HG02642 (cell line): Measurements from ENCODE around the gene PGM5.
"Not testable (repeated sequence)": the region's sequence is repeated elsewhere in the genome, so short reads cannot be mapped to it uniquely, and the experiment has no call there.

ENCODE experiments used
- ATAC-seq: cut with Tn5 transposase; IDR thresholded peaks from one replicate; pipeline ENCODE4 v1.9.1; 2021; ENCODE audit warnings: mild to moderate bottlenecking; ENCODE audit not compliant: unreplicated experiment, poor library complexity

PGM5 gene

DNA sequence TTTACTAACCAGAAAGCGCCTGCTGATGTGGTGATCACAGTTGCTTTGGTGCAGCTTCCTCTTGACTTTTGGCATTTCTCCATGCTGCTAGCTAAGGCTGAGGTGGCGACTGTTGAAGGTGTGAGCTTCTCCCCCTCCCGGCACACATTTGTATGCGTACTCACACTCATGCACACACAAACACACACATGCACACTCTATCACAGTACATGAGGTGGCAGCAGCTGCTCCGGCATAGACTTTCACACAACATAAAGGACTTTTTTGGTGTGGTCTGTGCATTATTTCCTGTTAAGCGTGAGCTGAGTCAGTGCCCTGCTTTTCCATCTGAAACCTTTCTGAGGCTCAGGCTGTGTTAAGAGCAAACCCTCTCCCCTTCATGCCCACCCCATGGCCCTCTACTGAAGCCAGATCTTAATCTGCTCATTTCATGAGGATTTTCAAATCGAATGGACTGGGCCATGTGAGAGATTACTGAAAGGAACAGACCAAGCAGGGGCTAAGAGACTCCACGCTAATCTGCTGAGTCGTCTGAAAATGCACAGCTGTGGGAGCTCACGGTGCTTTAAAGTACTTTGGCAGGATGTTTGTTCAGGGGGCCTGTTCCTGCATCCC lies 10.6 kb downstream of the PGM5 start:
- ATAC-seq = not testable (repeated sequence)

DNA sequence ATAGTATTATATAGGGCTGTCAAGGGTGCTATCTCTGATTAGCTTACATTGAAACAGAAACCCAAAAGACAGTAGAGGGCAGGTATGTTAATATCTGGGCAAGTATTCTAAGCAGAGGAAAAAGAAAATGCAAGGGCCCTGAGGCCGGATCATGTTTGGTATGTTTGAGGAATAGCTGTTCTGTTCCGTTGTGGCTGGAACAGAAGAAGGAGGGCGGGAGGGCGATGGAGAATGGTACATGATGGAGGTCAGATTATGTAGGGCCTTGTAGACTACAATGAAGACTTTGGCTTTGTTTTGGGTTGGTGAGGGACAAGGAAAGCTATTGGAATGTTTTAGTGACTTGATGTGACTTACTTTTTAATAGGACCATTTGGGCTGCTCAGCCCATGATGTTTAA lies 19.4 kb downstream of the PGM5 start:
- not testable (repeated sequence) for ATAC-seq

DNA sequence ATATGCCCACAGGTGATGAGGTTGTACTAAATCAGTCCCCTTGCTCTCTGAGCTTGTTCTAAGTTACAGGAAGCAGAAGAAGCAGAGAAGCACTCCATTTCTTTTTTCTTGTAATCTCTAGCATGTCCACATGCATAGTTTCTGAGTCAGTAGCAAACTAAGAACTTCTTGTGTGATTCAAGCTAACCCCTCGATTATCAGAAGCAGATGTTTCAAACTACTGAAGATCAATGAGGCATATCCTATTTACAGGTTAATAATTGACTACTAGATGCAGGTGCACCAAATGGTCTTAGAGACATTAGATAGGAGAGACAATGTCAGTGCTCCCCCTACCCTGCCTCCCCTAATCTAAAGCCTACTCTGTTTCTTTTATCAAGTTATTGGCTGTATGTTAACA lies 21.3 kb downstream of the PGM5 start:
- peak; percentile 93 for ATAC-seq

DNA sequence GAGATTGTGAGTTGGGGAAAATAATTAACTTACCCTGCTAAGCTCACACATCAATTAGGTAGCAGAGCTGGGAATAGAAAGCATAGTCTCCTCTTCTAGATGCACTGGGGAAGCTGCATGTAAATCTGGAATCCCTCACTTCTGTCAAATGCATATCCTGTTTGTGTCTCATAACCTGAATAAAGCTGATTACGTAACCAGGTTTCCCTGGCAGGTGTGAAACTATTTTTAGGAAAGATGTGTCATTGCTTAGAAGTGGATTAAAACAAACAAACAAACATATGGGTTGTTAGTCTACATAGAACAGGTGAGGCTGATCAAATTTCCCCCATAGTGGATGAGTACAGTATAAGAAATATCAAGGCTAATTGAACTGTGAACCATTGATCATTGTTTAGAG lies 27.5 kb downstream of the PGM5 start:
- not testable (repeated sequence) for ATAC-seq

DNA sequence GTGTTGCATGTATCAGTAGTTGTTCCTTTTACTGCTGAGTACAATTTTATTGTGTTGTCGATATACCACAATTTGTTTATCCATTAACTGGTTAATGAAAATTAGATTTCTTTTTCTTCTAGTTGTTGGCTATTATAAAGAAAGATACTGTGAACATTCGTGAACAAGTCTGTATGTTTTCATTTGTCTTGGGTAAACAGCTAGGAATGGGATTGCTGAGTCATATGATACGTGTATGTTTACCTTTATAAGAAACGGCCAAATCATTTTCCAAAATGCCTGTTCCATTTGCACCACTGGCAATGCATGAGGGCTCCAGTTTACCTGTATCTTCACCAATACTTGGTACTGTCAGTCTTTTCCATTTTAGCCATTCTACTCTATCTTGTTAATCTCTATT lies 33.1 kb downstream of the PGM5 start:
- not testable (repeated sequence) for ATAC-seq

DNA sequence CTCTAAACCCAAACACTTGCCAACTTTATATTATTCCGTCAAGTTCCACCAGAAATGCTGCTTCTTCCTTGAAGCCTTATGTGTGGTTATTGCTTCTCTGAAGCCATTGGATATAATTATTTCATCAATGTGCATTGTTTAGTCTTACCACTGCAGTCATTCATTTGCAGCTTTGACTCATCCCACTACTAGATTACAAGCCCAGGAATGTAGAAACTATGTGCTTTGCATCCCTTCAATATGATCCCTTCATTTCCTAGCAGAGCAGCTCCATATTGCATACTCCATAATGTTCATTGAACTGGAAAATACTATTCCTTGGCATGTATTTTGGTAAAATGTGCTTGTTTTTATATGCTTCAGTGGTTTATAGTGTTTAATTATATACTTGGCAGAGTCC lies 34.3 kb downstream of the PGM5 start:
- not testable (repeated sequence) for ATAC-seq

DNA sequence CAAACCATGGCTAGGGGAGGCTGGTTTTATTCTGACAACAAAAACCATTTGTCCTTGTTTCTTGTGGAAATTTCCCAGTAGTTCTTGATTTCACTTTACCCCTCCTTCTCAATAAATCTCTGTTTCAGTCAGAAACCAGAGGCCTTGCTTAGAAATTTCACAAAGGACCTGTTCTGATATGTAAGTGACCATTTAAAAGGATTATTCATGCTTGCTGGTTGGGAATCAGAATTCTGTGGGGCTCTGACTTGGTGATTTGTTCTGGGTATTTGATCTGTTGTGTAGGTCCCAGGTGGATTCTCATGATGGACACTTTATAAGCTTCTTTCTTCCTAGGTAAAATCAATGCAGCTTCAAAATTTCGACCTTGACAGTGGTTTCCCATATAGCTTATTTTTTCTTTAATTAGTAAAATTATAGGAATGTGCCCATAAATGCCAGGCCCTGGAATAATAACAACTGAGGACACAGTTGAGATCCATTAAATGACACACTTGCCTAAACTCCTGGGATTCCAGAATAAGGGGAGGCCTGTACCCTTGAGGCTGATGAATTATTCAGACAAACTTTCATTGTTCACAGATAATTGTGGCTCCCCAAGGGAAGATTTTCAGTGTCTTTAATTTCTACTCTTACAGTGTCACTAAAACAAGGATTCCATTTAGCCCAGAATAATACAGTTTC lies 40.1 kb downstream of the PGM5 start:
- ATAC-seq = not testable (repeated sequence)

DNA sequence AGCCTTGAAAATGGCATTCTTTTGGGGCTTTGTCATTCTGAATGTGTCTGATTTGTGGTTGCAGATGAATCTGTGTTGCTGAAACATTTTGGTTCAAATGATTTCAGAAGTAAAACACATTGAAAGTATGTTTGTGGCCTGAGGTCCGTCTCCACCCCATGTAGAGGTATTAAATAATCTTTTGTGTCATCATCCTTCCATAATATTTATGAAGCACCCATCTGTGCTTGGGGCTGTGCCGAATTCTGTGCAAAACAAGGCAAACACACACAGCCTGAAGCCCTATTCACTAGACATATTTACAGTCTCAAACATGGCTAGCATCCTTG lies 40.6 kb downstream of the PGM5 start:
- ATAC-seq = not testable (repeated sequence)

DNA sequence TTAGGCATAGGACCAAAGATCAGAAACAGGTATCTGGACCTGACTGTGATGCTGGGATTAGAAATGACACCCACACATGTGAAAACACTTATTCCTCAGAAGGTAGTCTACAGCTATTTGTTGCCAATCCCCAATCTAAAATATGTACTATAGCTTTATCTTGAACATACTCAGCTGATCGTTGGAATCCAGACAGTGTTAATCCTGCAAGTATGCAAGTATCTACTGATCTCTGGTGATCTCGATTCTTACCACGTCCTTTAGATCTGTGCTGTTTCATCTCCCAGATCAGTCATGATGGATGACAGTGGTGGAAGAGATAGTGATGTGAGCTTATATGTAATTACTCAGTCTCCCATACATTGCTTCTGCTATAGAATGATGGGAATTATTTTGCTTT lies 41.4 kb downstream of the PGM5 start:
- not testable (repeated sequence) for ATAC-seq

DNA sequence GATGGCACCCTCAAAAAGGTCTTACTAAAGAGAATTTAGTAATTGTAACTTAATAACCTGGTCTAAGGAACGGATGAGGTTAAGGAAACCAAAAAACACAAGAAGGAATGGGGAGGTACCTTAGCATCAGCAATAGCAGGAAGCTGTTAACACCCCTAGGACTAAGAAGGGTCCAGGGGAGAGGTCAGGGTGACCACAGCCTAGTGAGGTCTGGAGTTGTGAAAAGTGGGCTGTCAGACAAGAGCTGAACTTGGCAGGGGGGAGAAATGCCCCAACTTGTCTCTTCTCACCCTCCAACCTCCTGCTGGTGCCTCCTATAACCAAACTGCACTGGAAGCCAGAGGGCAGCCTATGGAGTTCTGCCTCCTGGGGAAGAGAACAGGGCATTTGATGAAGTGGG lies 41.9 kb downstream of the PGM5 start:
- ATAC-seq = not testable (repeated sequence)

DNA sequence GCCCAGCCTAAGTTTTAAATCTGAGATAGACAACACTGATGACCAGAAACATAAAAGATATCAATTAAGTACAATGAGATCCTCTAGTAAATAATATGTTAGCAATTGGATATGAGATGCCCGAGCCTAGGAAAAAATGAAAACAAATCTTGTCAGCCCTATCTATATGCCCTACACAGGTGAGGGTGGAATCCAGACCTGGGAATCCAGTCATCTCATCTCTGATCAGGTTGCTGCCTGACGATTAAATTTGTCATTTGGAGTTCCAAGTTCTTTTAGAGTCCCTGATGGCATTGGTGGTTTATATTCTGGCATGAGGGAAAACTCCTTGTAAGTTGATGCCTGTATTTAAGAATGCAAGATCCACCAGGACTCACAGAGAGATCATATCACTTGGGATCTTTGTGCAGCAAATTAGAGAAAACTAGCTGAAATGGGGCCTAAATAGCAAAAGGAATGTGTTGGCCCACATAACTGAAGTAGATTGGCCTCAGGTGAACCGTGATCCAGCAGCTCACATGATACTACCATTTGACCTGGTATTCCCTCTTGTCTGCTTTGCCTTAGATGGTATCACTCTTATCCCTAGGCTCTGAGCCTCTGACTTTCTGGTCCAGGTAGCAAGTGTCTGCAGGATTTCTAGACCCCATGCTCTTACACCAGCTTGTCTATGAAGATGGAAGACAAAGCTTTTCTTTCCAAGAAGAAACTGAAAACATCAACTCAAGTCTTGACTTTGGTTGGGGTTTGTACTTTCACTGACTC lies 48.2 kb downstream of the PGM5 start:
- ATAC-seq = not testable (repeated sequence)

DNA sequence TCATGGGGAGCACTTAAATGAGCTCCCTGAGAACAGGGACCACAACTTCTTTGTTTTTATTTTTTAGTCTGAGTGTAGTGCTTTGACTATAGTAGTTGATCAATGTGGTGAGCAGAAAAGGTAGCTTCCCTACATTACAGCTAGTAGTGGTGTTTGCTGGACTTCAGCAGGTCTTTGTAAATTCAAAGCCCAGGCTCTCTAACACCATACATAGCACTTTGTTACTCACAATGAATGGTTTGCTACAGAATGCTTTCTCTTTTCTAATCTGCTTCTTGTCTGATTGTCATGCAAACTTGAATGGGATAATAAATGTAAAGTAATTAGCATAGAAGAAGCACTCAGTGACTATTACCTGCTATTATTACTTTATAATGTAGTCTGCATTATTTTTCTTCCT lies 55.5 kb downstream of the PGM5 start:
- not testable (repeated sequence) for ATAC-seq

DNA sequence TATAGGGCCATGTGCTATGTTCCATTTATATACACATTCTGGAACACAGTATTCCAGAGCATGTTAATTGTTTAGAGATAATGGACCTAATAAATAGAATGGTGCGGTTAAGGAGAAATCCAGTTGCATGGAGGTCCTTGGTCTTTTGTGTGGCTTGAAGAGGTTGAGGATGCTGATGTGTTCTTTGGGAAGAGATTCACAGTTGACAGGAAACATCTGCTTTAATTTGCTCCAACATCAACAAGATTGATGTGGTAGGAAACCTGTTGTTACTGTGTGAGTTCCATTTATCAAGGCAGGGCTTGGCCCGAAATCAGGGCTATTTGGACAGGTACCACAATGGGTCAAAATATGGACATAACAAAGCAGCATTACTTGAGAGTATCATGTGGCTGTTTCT lies 56.3 kb downstream of the PGM5 start:
- not testable (repeated sequence) for ATAC-seq

DNA sequence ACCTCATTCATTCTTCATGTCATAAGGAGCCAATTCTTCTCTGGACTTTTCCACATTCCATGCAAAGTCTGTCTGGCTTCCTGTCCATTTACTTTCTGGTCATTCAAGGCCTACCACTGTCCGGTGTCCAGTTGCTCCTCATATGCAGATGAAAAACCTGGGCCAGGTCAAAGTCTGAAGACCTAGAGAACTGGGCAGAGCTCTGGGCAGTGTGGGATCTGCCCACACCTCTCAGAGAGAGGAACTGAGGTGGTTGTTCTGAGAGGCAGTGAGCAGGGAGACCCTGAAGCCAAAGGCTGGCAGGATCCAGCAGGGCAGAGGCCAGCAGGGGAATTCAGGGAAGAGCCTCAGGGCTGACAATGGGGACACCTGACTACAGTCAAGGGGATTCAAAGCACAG lies 58.7 kb downstream of the PGM5 start:
- ATAC-seq = not testable (repeated sequence)

DNA sequence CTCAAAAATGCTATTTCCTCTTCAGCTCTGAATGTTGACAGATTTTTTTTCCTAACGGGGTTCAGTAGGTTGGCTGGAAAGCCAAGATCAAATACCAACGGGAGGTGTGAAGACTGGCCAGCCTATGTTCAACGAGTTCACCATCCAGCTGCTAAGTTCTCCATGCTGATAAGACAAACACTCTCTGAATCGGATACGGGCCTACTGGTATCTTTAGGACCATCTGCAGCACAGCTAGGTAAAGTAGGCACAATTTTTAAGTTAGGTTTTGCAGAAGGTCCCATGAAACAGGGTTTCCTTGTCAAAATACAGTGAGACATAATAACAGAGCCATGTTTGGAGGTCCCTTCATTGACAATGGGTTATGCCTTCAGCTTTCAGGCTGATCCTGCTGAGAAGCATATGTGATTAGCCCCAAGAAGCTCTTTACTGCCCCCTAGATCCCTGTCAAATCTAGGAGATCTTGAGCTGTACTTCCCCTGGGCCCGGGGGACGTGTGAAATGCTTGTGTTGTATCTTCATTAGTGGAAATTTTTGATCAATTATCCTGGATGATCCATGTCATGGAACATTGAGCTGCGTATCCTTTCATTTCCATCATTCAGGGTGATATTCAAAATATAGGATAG lies 60.6 kb downstream of the PGM5 start:
- ATAC-seq = no peak

DNA sequence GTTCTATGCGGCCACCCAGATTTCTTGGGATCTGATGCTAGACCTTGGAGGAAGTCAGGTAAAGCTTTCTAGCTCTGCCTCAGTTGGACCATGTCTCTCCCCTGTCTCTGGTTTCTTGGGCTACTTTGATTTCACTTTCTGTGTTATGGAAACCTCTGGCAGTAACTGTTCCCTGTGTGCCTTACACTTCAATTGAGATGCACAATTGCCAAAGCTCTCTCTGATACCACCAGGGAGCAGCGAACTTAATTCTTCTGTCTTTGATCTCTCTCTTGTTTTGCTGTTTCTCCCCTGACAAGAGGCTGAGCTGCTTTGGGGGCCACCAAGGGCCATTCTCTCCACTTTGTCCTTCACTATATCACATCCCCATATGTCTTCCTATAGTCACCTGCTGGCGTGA lies 61.4 kb downstream of the PGM5 start:
- no peak for ATAC-seq

DNA sequence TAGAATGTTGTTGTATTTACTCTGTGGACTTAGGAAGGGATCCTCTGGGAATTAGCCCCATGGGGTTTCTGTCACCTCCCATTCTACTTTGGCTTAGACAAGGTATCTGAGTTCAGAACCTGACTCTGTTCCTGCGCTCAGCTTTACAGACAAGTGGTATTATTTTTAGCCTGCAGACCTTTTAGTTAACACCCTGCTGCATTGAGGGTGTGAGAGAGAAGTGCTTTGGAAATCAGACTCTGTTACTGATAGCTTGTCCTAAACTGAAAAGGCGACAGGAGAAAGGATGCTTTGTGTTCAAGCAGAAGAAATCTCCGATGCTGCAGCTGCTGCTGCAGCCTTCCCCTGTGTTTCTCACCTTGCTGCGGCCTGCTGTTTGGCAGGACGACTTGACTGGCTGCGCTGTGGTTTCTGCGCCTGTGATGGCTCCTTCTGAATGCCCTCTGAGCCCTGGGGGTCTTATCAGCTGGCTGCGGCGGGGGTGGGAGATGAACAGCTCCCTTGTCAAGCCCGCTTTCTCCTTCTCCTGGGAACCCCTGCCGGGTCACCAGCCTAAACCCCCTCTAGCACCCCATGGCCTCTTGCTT lies 61.9 kb downstream of the PGM5 start:
- ATAC-seq = no peak

DNA sequence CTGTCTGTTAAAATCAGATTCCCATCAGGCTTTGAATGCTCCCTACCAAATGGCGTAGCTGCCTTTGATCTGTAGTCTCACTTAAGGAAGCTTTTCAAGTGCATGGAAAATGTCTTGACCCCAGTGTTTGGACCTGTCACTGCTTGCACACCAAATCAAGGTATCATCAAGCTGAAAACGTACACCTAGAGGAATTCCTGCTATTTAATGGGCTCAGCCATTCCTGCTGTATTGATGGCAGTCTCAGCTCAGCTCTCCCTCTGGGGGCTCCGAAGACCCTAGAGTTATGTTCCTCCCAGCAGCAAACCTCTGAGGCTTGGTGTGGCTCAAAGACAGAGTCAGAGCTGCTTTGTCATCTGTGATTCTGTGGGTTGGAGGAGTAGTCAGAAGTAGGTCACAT lies 63.5 kb downstream of the PGM5 start:
- ATAC-seq = no peak

DNA sequence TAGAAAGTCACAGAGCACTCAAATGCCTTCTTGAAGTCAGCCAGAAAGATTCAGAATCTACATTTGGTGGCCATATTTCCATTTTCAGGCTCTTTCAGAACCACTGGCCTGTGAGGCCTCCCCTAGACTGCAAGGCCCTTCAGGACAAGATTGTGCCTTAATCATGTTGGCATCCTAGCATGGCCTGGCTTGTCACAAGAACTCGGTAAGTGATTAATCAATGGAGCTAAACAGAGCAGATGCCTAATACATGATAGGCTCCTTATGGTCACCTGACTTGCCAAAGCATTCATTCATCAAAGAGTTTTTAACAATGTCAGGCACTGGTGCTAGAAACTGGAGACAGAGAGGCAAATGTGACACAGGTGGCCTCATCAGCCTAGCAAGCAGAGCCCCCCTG lies 70.3 kb downstream of the PGM5 start:
- ATAC-seq = no peak

DNA sequence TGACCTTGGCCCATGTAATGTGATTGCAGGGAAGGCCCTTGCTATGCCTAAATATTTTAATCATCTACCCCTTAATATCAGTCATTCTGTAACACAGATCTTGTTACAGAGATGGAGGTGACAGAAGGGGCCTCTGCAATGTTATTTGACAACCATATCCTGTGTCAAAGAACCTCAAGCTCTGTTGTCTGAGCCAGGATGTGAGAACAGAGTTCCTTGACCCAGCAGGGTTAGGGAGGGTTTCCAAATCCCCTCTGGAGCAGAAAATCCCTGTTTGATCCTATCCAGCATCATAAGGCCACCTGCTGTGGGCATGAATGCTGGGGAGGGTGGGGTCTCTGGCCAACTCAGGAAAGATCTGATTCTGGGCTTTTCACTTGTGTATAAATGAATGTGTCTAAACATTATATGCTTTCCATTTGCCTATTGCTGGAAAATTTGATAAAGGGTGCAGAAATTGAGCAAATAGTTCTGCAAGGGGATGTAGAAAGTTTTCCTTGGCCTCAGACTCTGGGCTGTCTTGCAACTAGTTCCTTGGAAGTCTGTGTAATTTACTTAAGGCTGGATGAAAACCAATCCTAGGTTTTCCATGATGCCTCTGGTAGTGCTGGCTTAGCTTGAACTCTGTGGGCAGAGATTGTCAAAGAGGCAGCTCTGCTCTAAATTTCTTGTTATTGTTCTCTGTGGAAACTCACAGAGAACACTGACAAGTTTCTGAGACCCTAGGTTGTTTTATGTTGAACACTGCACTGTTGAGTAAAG lies 71.0 kb downstream of the PGM5 start:
- no peak for ATAC-seq
